GM18868 (cell line): ENCODE measurements around the gene YY2.
"Not testable (repeated sequence)": the region's sequence is repeated elsewhere in the genome, so short reads cannot be mapped to it uniquely, and the experiment has no call there.

Experiments used
- ATAC-seq: cut with Tn5 transposase; IDR thresholded peaks from one replicate; pipeline ENCODE4 v1.9.1; 2021; ENCODE audit warnings: mild to moderate bottlenecking, moderate library complexity; ENCODE audit not compliant: unreplicated experiment

Gene YY2

DNA sequence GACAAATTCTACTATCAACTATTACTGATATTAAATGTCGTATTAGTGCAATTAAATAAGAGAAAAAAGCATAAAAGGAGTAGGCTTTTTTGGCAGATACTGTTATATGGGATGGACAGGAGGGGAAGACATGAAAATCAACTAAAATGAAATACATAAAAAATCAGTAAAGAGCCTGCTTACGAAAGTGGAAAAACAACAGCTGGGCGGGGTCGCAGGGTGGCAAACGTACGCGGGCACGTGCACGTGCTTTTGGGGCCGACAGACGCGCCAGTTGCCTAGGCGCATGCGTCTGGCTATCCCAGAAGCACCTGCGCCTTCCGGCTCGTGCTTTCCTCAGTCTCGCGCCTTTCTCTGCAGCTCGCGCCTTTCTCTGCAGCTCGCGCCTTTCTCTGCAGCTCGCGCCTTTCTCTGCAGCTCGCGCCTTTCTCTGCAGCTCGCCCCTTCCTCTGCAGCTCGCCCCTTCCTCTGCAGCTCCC, at the start of gene YY2:
TSS of gene YY2 (plus strand) at position 51 of the 479 bp plus-strand sequence. CDS start 498 bp downstream, outside the sequence.
- ATAC-seq = no peak

DNA sequence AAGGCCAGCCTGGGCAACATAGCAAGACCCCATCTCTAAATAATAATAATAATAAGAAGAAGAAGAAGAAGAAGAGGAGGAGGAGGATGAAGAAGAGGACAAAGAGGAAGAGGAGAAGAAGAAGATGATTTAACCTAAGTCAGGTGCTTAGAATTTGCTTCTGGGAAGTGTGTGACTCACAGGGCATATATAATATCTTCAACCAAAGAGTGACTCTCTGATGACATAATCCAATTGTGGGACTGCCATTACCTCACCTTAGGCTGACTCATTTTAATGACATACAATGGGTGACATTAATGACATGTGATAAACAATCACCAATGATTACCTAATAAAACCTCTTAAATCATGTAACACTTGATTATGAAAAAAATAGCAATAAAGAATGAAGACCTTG, 49.1 kb upstream of the YY2 start:
- no peak for ATAC-seq

DNA sequence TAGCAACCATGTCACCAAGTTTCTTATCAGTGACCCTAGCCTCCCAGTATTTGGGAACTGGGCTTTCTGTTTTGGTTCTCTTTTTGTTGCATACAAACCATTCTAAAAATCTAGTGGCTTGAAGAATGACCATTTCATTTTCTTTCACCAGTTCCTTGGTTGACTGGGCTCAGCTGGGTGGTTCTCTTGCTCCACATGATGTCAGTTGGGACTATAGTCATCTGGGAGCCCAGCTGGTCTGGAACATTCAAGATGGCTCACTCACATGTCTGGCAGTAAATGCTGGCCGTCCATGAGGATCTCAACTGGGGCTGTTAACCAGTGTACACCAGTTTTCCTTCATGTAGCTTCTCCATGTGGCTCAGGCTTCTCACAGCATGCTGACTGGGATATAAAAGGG, 44.0 kb upstream of the YY2 start:
- no peak for ATAC-seq

DNA sequence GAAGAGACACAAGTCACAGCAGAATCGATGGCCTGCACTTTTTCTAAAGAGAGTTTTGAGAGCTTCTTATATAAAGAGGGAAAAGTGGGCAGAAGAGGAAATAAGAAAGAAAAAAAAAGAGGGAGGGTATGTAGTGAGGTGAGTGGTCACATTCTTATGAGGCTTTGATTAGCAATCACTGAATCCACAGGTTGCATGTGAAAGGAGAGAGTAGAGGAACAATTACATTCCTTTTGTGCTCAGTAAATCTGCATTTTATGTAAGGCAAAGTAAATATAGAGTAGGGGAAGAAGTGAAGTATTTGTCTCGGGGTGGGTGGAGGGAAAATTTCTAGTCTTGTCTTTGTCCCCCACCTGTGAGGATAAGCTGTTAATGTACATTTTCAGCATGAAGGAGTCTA, 43.2 kb upstream of the YY2 start:
- ATAC-seq = no peak

DNA sequence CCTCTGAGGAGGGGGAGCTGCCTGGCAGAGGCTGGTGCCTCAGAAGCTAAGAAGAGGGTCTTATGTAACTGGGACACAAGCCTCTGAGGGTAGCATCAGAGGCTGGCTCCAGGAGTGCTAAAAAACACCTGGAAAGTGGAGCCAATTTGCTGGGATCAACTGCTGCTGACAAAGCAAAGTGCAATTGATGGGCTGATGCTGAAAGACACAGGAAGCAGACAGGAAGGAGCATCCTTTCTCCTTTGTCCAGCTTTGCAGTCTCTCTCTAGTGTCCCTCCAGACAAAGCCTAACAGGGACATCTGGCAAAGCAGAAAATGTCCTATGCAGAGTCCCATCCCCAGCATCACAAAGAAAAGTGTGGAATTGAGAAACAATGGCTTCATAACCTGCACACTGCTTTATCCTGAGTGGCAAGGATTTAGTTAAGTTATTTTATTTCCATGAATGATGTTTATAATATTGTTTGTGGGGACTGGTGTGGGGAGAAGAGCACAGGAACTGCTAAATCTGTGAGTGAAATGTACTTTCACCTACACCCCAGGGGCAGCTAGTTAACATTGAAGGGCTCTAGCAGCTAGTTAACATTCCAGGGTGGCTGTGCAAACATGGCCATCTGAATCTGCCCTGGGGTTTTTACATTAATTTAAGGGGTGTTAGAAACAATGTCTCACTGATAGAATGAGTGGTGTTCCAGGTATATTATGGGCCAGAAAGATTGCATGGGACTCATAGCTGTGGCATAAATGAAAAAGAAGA, 42.0 kb upstream of the YY2 start:
- no peak for ATAC-seq

DNA sequence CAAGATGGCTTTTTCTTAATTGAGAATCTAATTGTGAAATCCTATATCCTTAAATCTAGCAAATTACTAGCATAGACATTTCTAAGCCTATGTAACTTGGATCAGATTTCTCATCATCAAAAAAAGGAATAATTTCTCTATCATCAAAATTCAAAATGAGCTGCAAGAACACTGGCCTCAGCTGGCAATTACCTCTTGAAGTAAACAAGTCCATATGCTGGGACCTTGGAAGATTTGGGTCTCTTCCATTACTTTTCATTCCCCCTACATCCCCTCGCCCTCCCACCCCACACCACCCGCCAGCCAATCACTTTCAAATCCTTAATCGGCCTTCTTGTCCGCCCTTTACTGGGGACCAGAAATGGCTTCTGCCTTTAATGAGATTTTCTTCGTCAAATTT, 39.7 kb upstream of the YY2 start:
- ATAC-seq = no peak

DNA sequence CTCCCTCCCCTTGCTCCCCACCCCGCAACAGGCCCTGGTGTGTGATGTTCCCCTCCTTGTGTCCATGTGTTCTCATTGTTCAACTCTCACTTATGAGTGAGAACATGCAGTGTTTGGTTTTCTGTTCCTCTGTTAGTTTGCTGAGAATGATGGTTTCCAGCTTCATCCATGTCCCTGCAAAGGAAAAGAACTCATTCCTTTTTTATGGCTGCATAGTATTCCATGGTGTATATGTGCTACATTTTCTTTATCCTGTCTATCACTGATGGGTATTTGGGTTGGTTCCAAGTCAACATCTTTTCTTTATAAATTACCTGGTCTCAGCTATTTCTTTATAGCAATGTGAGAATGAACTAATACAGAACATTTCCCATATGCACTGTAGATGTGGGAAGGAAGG, 35.6 kb upstream of the YY2 start:
- not testable (repeated sequence) for ATAC-seq

DNA sequence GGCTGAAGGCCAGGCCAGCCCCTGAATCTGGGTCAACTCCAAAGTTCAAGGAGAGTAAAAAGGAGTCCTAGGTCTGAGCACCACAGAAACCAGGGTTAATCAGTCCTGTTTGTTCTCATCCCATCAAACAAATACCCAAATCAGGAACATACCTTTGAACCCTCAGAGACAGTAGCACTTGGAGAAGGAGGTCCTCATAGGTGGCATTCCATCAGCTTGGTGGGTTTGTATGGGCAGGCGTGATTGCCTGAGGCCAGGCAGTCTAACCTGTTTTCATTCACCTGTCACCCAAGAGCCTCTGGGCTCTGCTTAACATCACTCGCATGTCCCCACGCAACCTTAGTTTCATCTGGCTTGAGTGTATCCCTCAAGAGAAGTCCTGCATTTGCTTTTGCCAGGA, 33.9 kb upstream of the YY2 start:
- ATAC-seq = no peak

DNA sequence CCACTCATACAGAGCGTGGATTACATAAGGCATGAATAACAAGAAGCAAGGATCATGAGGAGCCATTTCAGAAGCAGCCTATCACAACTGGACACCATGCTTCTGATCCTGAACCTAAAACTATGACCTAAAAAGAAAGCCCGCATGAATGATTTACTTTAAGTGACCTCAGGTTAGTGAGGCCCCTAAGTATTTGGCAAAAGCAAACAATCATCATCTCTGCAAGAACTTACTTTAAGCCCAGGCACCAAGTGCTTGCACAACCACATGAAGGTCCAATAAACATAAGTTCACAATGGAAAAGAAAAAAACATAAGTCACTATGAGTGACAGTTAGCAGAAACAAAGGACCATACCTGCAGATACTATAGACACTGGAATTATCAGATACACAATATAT, 24.3 kb upstream of the YY2 start:
- ATAC-seq = no peak

DNA sequence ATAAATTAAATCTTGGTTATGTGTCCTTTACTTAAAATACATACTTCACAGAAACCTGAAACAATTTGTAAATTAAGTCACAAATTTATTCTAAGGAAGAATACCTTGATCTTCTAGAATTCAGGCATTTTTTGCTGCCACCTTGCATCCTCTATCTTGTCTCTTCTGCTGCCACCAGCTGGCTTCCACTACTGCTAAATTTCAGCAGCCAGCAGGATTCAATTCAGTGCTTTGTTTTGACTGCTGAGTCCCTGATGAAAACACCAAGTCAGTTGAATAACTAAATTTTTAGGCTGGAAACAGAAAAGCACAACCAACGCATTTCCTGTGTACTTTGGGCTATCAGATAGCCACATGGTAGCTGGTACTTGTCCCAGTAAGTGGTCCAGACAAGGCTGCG, 18.7 kb upstream of the YY2 start:
- ATAC-seq = no peak

DNA sequence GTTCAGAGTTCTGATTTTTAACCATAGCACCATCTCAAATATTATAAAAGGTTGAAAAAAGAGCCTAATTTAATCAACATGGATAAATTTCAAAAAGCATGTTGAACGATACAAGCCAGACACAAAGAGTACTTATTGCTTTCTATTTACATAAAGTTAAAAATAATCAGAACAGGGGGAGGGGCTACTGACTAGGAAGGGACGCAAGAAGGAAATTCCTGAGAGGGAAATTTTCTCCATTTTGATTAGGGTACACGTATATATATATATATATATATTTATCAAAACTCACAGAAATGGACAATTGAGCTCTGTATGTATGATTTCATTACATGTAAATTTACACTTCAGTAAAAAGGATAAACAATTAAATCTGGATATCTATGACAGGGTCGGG, 16.9 kb upstream of the YY2 start:
- peak; percentile 24 for ATAC-seq

DNA sequence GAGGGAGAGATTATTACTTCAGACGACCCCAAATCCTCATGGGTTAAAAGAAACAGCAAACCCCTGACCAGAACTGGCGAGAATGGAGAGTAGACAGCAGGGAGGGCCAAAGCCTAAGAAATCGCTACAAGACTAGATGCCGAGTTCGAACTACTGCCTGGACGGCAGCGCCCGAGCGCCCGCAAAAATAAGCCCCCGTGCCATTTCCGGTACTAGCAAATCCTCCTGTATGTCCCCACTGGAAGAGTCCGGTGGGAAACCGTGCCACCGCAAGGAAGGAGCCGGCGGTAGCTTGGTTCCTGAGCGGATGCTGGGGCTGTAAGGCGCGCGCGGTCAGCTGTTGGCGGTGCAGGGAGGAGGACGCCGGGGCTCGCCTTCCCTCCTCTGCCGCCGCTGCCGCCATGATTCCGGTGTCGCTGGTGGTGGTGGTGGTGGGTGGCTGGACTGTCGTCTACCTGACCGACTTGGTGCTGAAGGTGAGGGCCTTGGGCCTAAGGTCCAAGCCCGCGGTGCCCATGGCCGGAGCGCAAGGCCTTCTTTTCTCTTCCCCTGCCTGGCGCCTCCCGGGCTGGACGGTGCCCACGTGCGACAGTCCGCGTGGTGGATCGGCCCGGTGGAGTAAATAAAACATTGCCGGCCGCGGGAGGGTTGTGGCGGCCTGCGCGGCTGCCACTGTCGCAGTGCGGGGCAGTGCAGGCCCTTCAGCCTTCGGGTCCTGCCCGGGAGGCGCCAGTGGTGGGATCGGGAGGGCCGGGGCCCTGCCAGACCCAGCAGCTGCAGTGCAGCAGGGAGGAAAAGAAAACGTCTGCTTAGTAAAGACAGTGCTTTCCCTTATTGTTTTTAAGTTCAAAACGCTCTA, 16.2 kb upstream of the YY2 start, which contains the start of gene MBTPS2:
TSS of gene MBTPS2 (plus strand) at position 284 of the 859 bp plus-strand sequence. CDS start at position 402, 118 bp downstream.
- ATAC-seq = peak; percentile 82

DNA sequence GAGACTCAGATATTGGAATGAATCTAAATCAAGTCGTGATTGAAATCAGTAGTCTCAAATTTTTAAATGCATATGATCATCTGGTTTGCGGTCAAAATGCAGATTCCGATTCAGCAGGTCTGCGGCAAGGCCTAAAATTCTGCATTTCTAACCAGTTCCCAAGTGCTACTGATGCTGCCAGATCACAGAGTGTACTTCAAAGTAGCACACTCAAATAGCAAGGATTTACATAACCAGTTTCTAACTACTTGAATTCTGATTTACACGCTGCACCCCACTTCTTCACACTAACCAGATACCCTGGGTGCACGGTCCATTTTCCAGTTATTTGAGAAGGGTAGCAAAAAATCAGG, 15.6 kb upstream of the YY2 start:
- peak; percentile 6 for ATAC-seq

DNA sequence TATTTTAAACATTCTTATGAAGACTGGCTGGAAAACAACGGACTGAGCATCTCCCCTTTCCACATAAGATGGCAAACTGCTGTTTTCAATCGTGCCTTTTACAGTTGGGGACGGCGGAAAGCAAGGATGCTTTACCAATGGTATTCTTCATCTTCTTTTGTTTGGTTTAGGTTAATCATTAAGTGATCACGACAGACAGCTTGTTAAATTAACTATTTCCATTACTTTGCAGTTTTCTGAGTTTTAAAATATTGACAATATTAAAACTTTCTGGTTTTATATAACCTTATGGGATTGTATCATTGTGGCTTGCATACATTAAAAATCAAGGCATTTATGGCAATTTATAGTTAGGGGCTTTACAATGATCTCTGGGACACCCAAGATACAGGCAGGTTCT, 12.6 kb upstream of the YY2 start:
- no peak for ATAC-seq

DNA sequence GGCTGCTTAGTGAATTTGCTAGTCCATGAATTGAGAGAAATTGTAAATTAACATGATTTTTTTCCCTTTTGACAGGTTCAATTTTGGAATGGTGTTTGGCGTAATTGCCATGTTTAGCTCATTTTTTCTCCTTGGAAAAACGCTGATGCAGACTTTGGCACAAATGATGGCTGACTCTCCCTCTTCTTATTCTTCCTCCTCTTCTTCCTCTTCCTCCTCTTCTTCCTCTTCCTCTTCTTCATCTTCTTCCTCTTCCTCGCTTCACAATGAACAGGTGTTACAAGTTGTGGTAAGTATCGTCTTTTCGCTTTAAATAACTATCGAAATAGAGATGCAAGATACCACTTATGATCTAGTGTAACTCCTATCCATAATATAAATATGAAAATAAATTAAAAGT, 10.7 kb upstream of the YY2 start:
- no peak for ATAC-seq

DNA sequence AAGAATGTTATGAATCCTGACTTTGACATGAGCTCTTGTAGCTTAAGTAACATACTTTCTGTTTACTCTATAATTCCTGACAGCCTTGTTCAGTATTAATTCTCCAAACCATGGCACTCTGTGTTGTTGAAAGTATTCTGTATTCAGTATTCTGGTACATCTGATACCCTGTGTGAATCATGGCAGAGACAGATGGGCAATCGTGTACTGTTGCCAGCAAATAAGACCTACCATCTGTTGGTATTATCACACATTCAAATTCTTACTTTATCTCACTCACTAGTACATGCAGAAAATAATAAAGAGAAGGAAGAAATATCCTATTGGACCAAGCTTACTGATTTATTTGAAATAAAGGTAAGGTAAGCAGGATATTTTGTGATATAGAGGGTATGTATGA, 8.4 kb upstream of the YY2 start:
- no peak for ATAC-seq

DNA sequence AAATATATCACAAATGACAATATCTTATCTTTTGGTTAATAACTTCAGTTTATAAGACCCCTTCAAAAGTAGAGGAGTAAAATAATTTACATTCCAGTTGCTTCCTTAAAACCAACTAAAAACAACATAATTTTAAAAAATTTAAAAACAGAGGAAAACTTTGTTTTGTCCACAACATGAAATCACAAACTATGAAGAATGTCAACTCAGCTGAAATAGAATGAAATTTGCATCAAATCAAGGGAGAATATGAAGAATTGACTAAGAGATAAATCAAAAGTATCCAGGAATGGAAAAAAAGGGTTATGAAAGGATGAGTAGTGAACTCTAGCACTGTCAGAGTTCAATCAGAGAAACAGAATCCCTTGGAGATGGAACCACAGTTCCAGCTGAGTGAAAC, 2.2 kb upstream of the YY2 start:
- no peak for ATAC-seq

DNA sequence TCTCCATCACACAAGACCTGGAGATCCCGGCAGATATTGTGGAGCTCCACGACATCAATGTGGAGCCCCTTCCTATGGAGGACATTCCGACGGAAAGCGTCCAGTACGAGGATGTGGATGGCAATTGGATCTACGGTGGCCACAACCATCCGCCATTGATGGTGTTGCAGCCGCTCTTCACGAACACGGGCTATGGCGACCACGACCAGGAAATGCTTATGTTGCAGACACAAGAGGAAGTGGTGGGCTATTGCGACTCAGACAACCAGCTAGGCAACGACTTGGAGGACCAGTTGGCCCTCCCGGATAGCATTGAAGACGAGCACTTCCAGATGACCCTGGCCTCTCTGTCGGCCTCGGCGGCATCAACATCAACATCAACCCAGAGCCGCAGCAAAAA, 717 bp downstream of the YY2 start:
- no peak for ATAC-seq

DNA sequence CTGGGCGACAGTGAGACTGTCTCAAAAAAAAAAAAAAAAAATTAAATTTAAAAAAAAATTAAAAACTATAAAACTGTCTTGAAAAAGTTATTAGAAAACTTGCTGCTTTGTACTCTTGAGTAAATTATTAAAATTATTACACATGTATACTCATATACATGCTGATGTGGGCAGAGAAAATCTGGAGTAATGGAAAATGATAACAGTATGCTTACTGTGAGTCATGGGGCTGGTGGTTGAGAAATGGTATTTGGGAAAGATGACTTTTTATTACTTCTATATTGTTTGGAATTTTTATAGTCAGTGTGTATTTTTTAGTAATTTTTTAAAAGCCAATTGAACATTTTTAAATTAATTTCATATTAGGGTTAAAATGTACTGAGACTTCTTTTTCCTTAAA, 7.5 kb downstream of the YY2 start:
- ATAC-seq = no peak

DNA sequence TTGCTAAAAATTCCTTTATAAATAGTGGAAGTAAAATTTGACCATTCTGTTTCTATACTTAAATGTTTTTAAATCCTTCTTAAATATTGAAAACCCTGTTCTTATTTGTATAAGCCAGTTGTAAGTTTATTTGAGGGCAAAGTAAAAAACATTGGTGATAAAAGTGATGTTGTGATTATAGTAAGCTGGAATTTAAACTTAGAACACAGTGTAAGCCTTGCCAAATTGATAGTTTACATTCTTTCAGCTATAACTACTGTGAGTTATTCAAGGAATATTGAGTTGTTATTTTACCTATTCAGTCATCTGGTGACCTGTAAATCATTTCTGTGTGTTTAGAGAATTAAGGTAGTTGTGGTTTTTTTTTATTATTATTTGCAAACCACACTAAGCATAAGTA, 9.6 kb downstream of the YY2 start:
- ATAC-seq = no peak

DNA sequence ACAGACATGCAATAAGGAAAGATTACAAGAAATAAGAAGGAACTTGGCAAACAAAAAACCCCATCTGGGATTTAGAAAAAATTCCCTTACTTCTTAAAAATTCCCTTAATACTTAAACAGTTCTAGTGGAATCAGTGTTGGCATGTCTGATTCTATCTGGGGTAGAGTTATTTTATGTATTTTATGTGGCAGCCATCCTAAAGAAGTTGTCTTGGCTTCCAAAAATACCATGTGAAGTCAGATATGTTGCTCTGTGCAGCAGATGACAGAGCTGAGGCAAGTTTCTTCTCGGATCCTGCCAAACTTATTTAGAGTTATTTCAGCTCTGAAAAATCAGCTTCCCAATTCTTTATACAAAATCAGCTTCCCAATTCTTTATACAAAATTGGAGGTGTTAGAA, 14.7 kb downstream of the YY2 start:
- ATAC-seq = no peak
